Measurements from ENCODE around the gene SHF. TPM values are rescaled to one million over a fixed set of nuclear protein-coding genes. Genes with fewer than 3 reads are reported as not detected.

SHF gene
- total RNA-seq, 1 experiment from 2014 or later = 7.3 TPM

- Mint-ChIP-seq H3K36me3 (ENCODE audit: insufficient read depth, unreplicated experiment) (peaks cover 6% of the 10 kb centered on the region), H3K4me1 (ENCODE audit: low read depth, unreplicated experiment) (peaks cover 9% of the 10 kb centered on the region), H3K4me3 (ENCODE audit: low read depth, unreplicated experiment) (no peak overlapping the region), H3K27ac (ENCODE audit: unreplicated experiment) (no peak overlapping the region), H3K27me3 (ENCODE audit: unreplicated experiment) (no peaks in the 10 kb centered on the region), H3K9me3 (ENCODE audit: low read depth, unreplicated experiment) (no peaks in the 10 kb centered on the region)
- no peak for DNase-seq
- intact Hi-C loops (cut with micrococcal nuclease; ENCODE audit: unreplicated experiment) = no loop called here
- TF ChIP-seq CTCF (IDR thresholded peaks at IDR 0.05; ENCODE audit: unreplicated experiment) = no peak
- CTCF ChIA-PET = interaction anchor here (1.7 kb wide), 1 partner anchor 32 kb away, joined by 6 read pairs; no protein-coding TSS in a partner anchor
- no TSS peak for BruUV-seq (replicated peaks)
Measured at GRCh38 chr15:45150481-45150880, 37.3 kb downstream of the SHF start.

- BruUV-seq (replicated peaks) = no TSS peak
Measured at GRCh38 chr15:45149060-45149459, 38.7 kb downstream of the SHF start.

GRCh38 chr15:45148076-45149059 lies 39.4 kb downstream of the SHF start:
- CTCF ChIA-PET = no interaction called here
- peaks cover 9% of the 10 kb centered on the region for H3K4me1 Mint-ChIP-seq (ENCODE audit: low read depth, unreplicated experiment)
- H3K4me3 Mint-ChIP-seq (ENCODE audit: low read depth, unreplicated experiment) = no peak overlapping the region
- intact Hi-C loops (cut with micrococcal nuclease; ENCODE audit: unreplicated experiment) = no loop called here
- BruUV-seq (replicated peaks) = no TSS peak
- H3K9me3 Mint-ChIP-seq (ENCODE audit: low read depth, unreplicated experiment) = no peaks in the 10 kb centered on the region
- H3K27me3 Mint-ChIP-seq (ENCODE audit: unreplicated experiment) = no peaks in the 10 kb centered on the region
- peaks cover 6% of the 10 kb centered on the region for H3K36me3 Mint-ChIP-seq (ENCODE audit: insufficient read depth, unreplicated experiment)
- no peak for TF ChIP-seq CTCF (IDR thresholded peaks at IDR 0.05; ENCODE audit: unreplicated experiment)
- no peak overlapping the region for H3K27ac Mint-ChIP-seq (ENCODE audit: unreplicated experiment)
- no peak for DNase-seq

More at GRCh38 chr15:45149060-45149459, 38.7 kb downstream of the SHF start:
- Mint-ChIP-seq H3K4me3 (ENCODE audit: low read depth, unreplicated experiment) (no peak overlapping the region), H3K27ac (ENCODE audit: unreplicated experiment) (no peak overlapping the region), H3K27me3 (ENCODE audit: unreplicated experiment) (no peaks in the 10 kb centered on the region), H3K9me3 (ENCODE audit: low read depth, unreplicated experiment) (no peaks in the 10 kb centered on the region), H3K36me3 (ENCODE audit: insufficient read depth, unreplicated experiment) (peaks cover 6% of the 10 kb centered on the region), H3K4me1 (ENCODE audit: low read depth, unreplicated experiment) (peaks cover 9% of the 10 kb centered on the region)
- no peak for DNase-seq
- TF ChIP-seq CTCF (IDR thresholded peaks at IDR 0.05; ENCODE audit: unreplicated experiment) = no peak
- intact Hi-C loops (cut with micrococcal nuclease; ENCODE audit: unreplicated experiment) = no loop called here
- CTCF ChIA-PET = interaction anchor here (1.7 kb wide), 1 partner anchor 31 kb away, joined by 6 read pairs; no protein-coding TSS in a partner anchor

- H3K4me1 Mint-ChIP-seq (ENCODE audit: low read depth, unreplicated experiment) = peaks cover 9% of the 10 kb centered on the region
- no peaks in the 10 kb centered on the region for H3K9me3 Mint-ChIP-seq (ENCODE audit: low read depth, unreplicated experiment)
- no TSS peak for BruUV-seq (replicated peaks)
- H3K27ac Mint-ChIP-seq (ENCODE audit: unreplicated experiment) = no peak overlapping the region
- intact Hi-C loops (cut with micrococcal nuclease; ENCODE audit: unreplicated experiment) = no loop called here
- no peak overlapping the region for H3K4me3 Mint-ChIP-seq (ENCODE audit: low read depth, unreplicated experiment)
- H3K36me3 Mint-ChIP-seq (ENCODE audit: insufficient read depth, unreplicated experiment) = peaks cover 6% of the 10 kb centered on the region
- no peaks in the 10 kb centered on the region for H3K27me3 Mint-ChIP-seq (ENCODE audit: unreplicated experiment)
- no peak for TF ChIP-seq CTCF (IDR thresholded peaks at IDR 0.05; ENCODE audit: unreplicated experiment)
- CTCF ChIA-PET = interaction anchor here (1.5 kb wide), 1 partner anchor 16 kb away, joined by 4 read pairs; no protein-coding TSS in a partner anchor
- DNase-seq = no peak
Measured at GRCh38 chr15:45147606-45148005, 40.2 kb downstream of the SHF start.
